ENCODE results near the gene VAV1.

DNA sequence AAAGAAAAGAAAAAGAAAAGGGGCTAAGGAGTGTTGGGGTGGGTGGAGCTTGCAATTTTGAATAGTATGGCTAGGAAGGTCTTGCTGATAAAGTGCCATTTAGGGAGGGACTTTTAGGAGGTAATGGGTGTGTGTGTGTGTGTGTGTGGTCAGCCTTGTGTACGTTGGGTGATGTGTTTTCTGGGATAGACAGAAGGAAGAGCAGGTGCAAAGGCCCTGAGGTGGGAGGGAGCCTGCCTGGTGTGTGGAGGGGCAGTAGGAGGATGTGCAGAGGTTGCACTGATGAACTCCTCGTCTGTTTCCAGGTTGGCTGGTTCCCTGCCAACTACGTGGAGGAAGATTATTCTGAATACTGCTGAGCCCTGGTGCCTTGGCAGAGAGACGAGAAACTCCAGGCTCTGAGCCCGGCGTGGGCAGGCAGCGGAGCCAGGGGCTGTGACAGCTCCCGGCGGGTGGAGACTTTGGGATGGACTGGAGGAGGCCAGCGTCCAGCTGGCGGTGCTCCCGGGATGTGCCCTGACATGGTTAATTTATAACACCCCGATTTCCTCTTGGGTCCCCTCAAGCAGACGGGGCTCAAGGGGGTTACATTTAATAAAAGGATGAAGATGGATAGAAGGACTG is 84.4 kb downstream of the VAV1 start:
- no peak for TF ChIP-seq EZH2 (optimal IDR thresholded peaks at IDR 0.05; ENCODE audit: low read depth, low read length)
- TF ChIP-seq, protein P1, sequence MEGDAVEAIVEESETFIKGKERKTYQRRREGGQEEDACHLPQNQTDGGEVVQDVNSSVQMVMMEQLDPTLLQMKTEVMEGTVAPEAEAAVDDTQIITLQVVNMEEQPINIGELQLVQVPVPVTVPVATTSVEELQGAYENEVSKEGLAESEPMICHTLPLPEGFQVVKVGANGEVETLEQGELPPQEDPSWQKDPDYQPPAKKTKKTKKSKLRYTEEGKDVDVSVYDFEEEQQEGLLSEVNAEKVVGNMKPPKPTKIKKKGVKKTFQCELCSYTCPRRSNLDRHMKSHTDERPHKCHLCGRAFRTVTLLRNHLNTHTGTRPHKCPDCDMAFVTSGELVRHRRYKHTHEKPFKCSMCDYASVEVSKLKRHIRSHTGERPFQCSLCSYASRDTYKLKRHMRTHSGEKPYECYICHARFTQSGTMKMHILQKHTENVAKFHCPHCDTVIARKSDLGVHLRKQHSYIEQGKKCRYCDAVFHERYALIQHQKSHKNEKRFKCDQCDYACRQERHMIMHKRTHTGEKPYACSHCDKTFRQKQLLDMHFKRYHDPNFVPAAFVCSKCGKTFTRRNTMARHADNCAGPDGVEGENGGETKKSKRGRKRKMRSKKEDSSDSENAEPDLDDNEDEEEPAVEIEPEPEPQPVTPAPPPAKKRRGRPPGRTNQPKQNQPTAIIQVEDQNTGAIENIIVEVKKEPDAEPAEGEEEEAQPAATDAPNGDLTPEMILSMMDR (IDR thresholded peaks at IDR 0.05; ENCODE audit: low read length), result no peak

Data from MM.1S (cell line).